ENCODE results near the gene RFFL.

The RFFL gene

GRCh38 chr17:34958438-34958837, 105.1 kb downstream of the RFFL start:
- Histone ChIP-seq H3K36me3 (peaks cover 0 to 1% (median 0%) of the 10 kb centered on the region in 3 donors), H3K4me1 (peaks cover 0 to 17% (median 11%) of the 10 kb centered on the region in 4 donors), H3K4me3 (no peak overlapping the region), H3K27me3 (no peaks in the 10 kb centered on the region), H3K9me3 (no peaks in the 10 kb centered on the region), H3K27ac (no peak overlapping the region)
- no peak for DNase-seq
- TF ChIP-seq CTCF (IDR thresholded peaks at IDR 0.05), result no peak
- intact Hi-C loops (cut with DNase I; ENCODE audit: low total_unique reads), result no loop called here

Measured in tibial artery (tissue), 4 donors.